Stimulated activated CD4-positive, alpha-beta T cell treated with anti-CD3 and anti-CD28 coated beads, Interleukin-2, amount 100 ng/mL, for 4 hours (primary cell): ENCODE measurements around the gene ZNF107.
"Not testable (repeated sequence)": the region's sequence is repeated elsewhere in the genome, so short reads cannot be mapped to it uniquely, and the experiment has no call there.

Source experiments
- DNase-seq: peaks from one replicate; pipeline ENCODE4 v3.0.0-alpha.2; 2020; ENCODE audit warnings: low read depth

ZNF107 gene

GRCh38 chr7:64733550-64734240 lies 67.8 kb downstream of the ZNF107 start:
- no peak for DNase-seq

DNA sequence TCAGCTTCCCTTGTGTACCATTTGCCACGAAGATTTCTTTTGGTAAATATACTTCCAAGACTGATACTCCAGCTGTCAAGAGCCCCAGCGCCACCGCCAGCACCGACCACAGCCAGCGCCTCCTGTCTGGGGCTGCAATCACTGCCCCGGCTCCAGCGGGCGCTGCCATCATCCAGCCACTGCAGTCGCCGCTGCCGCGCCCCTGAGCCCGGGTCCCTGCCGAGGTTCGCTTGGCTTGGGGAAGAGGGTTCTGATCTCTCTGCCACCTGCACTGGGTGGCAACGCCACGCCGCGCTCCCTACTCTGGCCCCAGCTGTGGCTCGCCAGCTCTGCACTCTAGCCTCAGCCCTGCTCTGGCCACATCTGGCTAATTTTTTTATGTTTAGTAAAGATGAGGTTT lies 70.6 kb downstream of the ZNF107 start:
- no peak for DNase-seq

DNA sequence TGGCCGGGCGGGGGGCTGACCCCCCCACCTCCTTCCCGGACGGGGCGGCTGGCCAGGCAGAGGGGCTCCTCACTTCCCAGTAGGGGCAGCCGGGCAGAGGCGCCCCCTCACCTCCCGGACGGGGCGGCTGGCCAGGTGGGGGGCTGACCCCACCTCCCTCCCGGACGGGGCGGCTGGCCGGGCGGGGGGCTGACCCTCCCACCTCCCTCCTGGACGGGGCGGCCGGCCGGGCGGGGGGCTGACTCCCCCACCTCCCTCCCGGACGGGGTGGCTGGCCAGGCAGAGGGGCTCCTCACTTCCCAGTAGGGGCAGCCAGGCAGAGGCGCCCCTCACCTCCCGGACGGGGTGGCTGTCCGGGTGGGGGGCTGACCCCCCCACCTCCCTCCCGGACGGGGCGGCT lies 72.5 kb downstream of the ZNF107 start:
- DNase-seq = not testable (repeated sequence)

GRCh38 chr7:64738953-64739352 lies 73.0 kb downstream of the ZNF107 start:
- DNase-seq = not testable (repeated sequence)

GRCh38 chr7:64744680-64745079 lies 78.7 kb downstream of the ZNF107 start:
- DNase-seq = no peak

DNA sequence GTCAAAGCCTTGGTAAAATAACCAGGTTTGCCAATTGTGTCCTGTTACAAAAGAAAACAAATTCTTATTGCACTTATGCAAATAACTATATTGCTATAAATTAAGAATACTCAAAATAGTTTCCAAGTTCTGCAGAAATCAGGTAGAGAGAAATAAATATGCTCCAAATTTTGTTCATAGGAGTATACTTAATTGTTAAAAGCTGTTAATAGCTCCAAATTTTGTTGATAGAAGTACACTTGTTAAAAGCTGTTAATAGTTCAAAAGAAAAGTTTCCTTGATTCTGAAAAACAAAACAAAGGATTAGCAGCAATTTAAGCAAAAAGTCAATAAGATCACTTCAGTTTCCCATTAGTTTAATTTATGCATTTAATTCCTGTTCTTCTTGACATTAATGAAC lies 81.9 kb downstream of the ZNF107 start:
- no peak for DNase-seq

DNA sequence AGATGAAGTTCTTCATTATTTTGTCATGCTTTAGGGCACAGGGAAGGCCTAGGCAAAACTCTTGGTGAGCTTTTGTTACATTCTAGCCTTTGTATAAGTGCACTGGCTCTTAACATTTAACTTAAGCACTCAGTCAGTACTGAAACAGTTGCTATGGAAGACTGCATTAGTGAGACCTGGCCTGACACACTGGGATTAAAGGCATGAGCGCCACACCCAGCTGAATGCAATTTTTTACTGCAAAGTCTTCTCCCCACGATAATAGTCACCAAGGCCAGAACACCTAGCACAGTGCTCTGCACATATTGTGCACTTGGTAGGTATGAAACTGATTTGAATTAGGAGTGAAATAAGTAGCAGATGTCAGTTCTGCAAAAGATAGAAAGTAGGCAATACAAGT lies 87.1 kb downstream of the ZNF107 start:
- no peak for DNase-seq

GRCh38 chr7:64755865-64756264 lies 89.9 kb downstream of the ZNF107 start:
- no peak for DNase-seq

- DNase-seq = no peak
These were observed 92.2 kb downstream of the ZNF107 start for GRCh38 chr7:64758151-64758550.
